Activated effector memory CD4-positive, alpha-beta T cell treated with Interleukin-2 at 50 U/mL for 16 hours (primary cell): Measurements from ENCODE around the gene CMTM3.
A peak's percentile ranks its signal among the peaks of the same experiment; 100 is the strongest.
"Not testable (repeated sequence)": the region's sequence is repeated elsewhere in the genome, so short reads cannot be mapped to it uniquely, and the experiment has no call there.

Experiments used
- DNase-seq: peaks from one replicate; pipeline ENCODE4 v3.0.0-alpha.2; 2020

The CMTM3 gene, protein sequence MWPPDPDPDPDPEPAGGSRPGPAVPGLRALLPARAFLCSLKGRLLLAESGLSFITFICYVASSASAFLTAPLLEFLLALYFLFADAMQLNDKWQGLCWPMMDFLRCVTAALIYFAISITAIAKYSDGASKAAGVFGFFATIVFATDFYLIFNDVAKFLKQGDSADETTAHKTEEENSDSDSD

GRCh38 chr16:66604376-66605176 is at the start of gene CMTM3:
TSS of gene CMTM3 (plus strand) at chr16:66604704. CDS start at chr16:66604806, 102 bp downstream.
- DNase-seq, result peak; percentile 65

DNA sequence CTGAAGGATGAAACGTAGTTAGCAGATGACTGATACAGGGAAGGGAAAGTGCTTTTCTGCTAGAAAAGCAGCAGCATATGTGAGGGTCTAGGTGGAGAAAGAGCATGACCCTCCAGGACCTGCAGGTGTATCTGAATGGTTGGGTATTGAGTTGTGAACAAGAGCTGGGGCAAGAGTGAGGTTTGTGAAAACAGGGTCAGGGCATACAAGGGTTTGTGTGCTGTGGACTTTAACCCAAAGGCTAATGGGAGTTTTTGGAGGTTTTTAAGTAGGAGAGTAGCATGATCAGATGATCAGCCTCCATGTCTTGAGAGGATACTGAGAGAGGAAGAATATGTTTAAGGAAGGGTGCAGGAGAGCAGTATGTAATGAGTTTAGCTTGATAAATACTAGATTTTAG is 44.4 kb upstream of the CMTM3 start:
- DNase-seq, result no peak

- no peak for DNase-seq
Measured at GRCh38 chr16:66561381-66562080, 43.0 kb upstream of the CMTM3 start.

- DNase-seq, result no peak
Measured at GRCh38 chr16:66562409-66562808, 42.1 kb upstream of the CMTM3 start.

DNA sequence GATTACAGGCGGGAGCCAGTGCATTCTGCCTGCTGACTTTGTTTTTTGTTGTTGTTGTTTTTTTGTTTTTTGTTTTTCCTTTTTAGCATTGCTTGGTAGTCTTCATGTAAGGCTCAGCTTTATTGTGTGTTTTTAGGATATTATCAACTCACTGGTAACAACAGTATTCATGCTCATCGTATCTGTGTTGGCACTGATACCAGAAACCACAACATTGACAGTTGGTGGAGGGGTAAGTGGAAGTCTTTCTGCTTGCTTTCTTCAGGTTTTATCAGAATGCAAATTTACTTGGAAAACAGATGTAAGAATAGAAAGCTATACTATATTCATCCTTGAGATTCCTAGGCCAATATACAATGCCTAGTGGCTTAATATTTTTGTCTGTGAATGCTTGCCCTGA is 41.5 kb upstream of the CMTM3 start:
- no peak for DNase-seq

GRCh38 chr16:66563574-66564334 is 40.8 kb upstream of the CMTM3 start:
- DNase-seq, result no peak

- DNase-seq, result no peak
Measured at GRCh38 chr16:66566051-66566901, 38.2 kb upstream of the CMTM3 start, which contains the start of gene CMTM1. TSS of gene CMTM1 (plus strand) at chr16:66566439. CDS start at chr16:66566514, 75 bp downstream.

- DNase-seq, result not testable (repeated sequence)
Measured at GRCh38 chr16:66567270-66567669, 37.2 kb upstream of the CMTM3 start.

GRCh38 chr16:66568355-66568754 is 36.1 kb upstream of the CMTM3 start:
- no peak for DNase-seq

GRCh38 chr16:66569131-66569530 is 35.4 kb upstream of the CMTM3 start:
- no peak for DNase-seq

DNA sequence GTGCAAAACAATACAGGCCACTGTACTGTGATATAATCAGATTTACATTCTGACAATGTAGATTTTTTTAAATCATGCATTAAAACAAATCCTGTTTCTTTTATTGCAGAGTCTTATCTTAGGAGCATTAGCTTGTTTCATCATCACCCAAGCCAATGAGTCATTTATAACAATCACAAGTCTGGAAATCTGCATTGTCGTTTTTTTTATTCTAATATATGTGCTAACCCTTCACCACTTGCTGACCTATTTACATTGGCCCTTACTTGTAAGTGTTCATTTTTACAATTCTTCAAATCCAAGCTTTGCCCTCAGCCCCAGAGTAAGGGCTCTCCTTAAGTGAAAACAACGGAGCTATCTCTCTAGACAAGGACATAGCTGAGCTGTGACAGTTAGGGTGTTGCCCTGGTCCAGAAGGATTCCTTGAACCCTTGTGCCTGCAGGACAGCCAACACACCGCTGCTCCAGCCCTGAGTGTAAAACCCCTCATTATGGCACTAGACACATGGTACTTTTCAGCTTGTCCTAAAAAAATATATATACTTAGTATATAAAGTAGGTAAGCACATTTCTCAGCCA is 34.6 kb upstream of the CMTM3 start:
- no peak for DNase-seq

- no peak for DNase-seq
Measured at GRCh38 chr16:66572356-66572755, 32.1 kb upstream of the CMTM3 start.

- no peak for DNase-seq
Measured at GRCh38 chr16:66574081-66574480, 30.4 kb upstream of the CMTM3 start.

DNA sequence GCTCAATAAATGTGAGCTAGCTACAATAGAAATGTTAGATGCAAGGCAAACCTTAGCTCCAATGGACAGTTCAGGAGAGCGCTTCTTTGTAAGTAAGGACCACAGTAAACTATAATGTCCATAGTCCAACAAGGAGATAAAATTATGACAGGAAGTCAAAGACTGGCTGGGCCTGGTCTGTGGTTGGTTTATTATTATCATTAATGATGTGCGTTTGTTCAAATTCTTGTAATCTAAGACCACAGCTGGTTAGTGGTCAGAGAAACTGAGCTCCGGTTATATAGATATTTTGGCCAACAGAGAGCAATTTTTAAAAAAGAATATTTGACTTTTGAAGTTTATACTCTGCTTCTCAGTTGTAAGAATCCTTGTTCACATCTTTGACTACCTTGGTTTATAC is 30.0 kb upstream of the CMTM3 start:
- DNase-seq, result no peak

DNA sequence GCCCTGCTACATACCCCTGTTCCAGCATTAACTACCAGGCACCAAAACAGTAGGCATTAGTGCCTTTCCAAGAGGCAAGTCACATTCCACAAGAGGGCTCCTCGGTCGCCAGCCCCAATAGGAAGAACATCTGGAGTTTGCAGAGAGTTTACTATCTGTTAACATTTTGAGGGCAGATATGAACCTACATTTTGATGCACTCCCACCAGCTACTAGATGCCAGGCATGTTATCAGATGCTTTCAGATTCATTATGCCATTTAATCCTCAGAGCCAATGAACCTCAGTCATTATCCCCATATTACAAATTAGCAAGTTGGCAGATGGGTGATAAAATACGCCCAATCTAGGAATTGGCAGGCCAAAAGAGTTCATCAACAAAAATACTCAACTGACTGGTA is 29.4 kb upstream of the CMTM3 start:
- DNase-seq, result no peak

DNA sequence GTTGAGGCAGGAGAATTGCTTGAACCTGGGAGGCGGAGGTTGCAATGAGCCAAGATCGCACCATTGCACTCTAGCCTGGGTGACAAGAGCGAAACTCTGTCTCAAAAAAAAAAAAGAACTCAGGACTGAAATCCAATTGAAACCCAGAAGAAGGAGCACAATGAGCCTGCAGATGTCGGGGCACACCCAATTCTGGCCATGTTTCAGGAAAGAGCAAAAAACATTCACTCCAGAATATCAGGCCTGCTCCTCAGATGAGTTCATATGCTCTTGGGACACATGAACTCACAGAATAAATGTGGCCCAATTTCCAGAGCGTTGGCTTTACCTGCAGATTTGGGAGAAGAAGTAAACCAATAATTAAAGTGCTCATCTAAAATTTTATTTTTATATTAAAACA is 28.2 kb upstream of the CMTM3 start:
- no peak for DNase-seq

DNA sequence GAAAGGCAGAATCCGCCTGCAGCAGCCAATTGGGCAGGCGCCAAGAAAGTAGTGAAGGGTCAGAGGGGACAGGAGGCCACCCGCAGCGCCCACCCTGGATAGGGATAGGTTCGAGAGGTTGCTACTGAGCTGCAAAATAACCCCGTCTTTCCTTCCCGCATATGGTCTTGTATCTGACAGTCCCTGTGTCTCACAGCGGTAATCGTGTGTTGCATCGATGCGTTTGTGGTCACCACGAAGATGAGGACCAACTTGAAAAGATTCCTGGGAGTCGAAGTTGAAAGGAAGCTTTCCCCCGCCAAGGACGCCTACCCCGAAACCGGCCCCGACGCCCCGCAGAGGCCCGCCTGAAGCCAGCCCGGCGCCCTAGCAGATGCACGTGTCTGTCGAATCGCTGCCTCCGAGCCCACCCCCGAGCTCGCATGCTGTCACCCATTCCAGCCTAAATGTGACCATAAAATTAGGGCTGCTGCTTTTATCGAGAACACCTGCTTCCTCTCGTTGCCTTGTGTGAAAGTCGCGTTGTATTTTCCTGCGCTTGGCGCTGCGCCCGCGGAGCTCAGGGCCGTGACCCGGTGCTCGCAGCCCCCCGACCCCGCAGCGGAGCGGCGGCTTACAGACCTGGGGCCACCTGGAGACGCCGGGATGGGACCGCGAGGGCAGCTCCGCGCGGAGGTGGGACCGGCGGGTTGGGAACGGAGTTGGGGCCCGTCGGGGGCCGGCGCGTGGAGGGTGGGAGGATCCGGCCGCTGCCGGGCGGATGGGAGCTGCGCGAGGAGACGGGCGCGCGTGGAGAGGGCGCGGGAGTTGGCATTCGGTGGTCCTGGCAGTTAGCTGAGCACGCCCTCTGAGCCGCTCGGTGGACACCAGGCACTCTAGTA is 25.6 kb upstream of the CMTM3 start, which contains the start of gene CMTM2:
TSS of gene CMTM2 (plus strand) at position 813 of the 881 bp plus-strand sequence. CDS start 145 bp downstream, outside the sequence.
- DNase-seq, result no peak

DNA sequence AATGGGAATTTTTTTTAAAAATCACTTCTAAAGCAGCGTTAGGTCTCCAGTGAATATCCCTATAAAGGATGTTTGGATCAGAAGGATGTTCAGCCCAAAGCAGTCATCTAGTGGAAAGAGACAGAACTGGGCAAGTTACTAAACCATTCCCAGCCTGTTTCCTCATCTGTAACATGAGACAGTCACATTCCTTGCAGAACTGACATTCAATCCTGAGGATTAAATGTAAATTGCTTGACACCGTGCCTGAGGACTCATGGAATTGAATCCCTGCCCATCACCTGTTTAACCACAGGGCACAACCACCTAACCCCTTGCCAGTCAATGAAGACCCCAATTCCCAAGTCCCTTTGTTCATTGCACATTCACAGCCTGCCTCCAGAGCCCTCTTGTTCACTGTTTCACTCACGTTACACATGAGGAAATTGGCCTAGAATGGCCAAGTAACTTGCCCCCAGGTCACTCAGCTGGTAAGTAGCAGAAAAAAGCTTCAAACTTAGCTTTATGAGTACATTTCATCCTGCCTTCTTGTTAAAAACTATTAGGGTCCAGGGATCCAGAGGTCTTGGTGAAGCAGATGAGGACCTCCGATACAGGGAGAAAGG is 23.8 kb upstream of the CMTM3 start:
- DNase-seq, result no peak

DNA sequence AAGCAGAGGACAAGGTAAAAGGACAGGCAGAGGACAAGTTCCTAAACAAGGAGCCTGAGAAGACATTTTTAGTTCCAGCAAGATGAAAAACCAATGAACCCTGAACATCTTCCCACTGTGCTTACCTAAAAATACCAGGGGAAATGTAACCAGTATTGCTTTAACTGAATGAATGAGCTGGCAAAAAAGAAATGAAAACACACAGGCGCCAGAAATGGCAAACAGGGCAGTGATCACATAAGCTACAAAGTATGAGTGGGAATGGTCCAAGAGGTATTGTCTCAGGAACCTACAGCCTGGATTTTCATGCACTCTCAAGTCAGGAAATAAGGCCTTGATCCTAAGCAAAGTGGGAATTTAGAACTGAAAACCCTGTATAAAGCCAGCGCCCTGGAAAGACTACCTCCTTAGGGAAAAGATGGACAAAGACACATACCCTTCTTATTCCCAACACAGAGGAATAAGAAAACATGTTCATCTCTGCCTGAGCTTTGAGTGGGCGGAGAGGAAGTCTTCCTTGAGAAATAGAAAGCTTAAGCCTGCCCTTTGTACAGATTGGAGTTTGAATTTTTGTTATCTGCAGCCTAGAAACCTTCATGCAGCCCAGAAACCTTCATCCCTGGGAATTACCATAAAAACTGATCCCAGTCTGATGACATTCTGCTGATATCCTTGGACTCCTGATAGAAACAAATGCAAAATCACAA is 23.1 kb upstream of the CMTM3 start:
- no peak for DNase-seq
